CD8-positive, alpha-beta memory T cell (primary cell): Measurements from ENCODE around the gene ACOT7. TPM values are rescaled to one million over a fixed set of nuclear protein-coding genes. Genes with fewer than 3 reads are reported as not detected.

ENCODE experiments used
- CTCF ChIA-PET: fragments of 350-600 bp; sonication (Branson Sonifier 250); formaldehyde crosslinking; loops from one replicate; lab custom pipeline; 2021; ENCODE audit warnings: antibody characterized with exemption; lab: Charles Lee
- POLR2A ChIA-PET: fragments of 350-600 bp; sonication (Branson Sonifier 250); formaldehyde crosslinking; loops from one replicate; lab custom pipeline; 2021; ENCODE audit warnings: antibody characterized with exemption; lab: Charles Lee
- DNase-seq, 5 donors: peaks; one replicate each; pipeline versions ENCODE4 v3.0.0 to v3.0.0-alpha.2; 2020 to 2022; ENCODE audit warnings: mixed read lengths in 1 of 5
- H3K27ac ChIP-seq: one replicate; pipeline ENCODE4 v1.7.0; 2013; ENCODE audit warnings: low read depth, mild to moderate bottlenecking, low read length, moderate library complexity
- H3K27me3 ChIP-seq: 2 replicates; pipeline ENCODE4 v1.7.0; 2013; ENCODE audit warnings: low read length, mild to moderate bottlenecking; ENCODE audit not compliant: insufficient read depth, poor library complexity, severe bottlenecking
- H3K36me3 ChIP-seq: 2 replicates; pipeline ENCODE4 v1.7.0; 2013; ENCODE audit warnings: mild to moderate bottlenecking, low read length, moderate library complexity; ENCODE audit not compliant: insufficient read depth
- H3K4me1 ChIP-seq: 2 replicates; pipeline ENCODE4 v1.7.0; 2013; ENCODE audit warnings: mild to moderate bottlenecking, low read length, moderate library complexity; ENCODE audit not compliant: insufficient read depth
- H3K4me3 ChIP-seq: 2 replicates; pipeline ENCODE4 v1.7.0; 2013; ENCODE audit warnings: mild to moderate bottlenecking, low read length
- H3K9me3 ChIP-seq: 2 replicates; pipeline ENCODE4 v1.7.0; 2013; ENCODE audit warnings: mild to moderate bottlenecking, low read length
- H3K27ac Mint-ChIP-seq, 8 donors: one replicate each; pipeline ENCODE4 v1.8.0; 2020 to 2021; ENCODE audit warnings: mixed read lengths in 8 of 8, mild to moderate bottlenecking in 6 of 8, inconsistent platforms in 3 of 8, moderate library complexity in 3 of 8
- H3K27me3 Mint-ChIP-seq, 2 donors: one replicate each; pipeline ENCODE4 v1.8.0; 2020 to 2021; ENCODE audit warnings: mixed read lengths in 2 of 2, mild to moderate bottlenecking in 1 of 2, moderate library complexity in 1 of 2
- H3K36me3 Mint-ChIP-seq, 3 donors: one replicate each; pipeline ENCODE4 v1.8.0; 2020 to 2021; ENCODE audit warnings: mixed read lengths in 3 of 3, inconsistent platforms in 1 of 3, mild to moderate bottlenecking in 1 of 3
- H3K4me1 Mint-ChIP-seq, 3 donors: one replicate each; pipeline ENCODE4 v1.8.0; 2020 to 2021; ENCODE audit warnings: mixed read lengths in 3 of 3, inconsistent platforms in 1 of 3, mild to moderate bottlenecking in 1 of 3
- H3K4me3 Mint-ChIP-seq, 7 donors: one replicate each; pipeline ENCODE4 v1.8.0; 2020 to 2021; ENCODE audit warnings: mixed read lengths in 7 of 7, mild to moderate bottlenecking in 6 of 7, moderate library complexity in 4 of 7, inconsistent platforms in 2 of 7
- H3K9me3 Mint-ChIP-seq, 5 donors: one replicate each; pipeline ENCODE4 v1.8.0; 2020 to 2022; ENCODE audit warnings: mixed read lengths in 5 of 5, mild to moderate bottlenecking in 3 of 5, moderate library complexity in 2 of 5, inconsistent platforms in 1 of 5
- polyA plus RNA-seq: library from polyadenylated mRNA; unstranded; fragments of 300-500 nt; fragmentation: Illumina TruSeq; gene quantifications from one replicate; pipeline ENCODE4 v1.2.3, GENCODE V29; 2021
- total RNA-seq, 2 experiments: library from RNA; stranded (reverse); gene quantifications; one replicate each; pipeline ENCODE4 v1.2.3, GENCODE V29; 2021

Gene ACOT7
- total and polyA plus RNA-seq, 3 experiments from 2014 or later = 10.0 to 109 (median 109) TPM

- POLR2A ChIA-PET = interaction anchor here (0.6 kb wide), 1 partner anchor 524 kb away, joined by 3 read pairs; the partner anchor contains the start of gene CAMTA1
- Mint-ChIP-seq H3K4me3 (peak within 1 kb of the TSS; percentile 64 to 86 (median 74)), H3K36me3 (no peaks in the 10 kb centered on the region), H3K9me3 (no peaks in the 10 kb centered on the region), H3K4me1 (peaks cover 0 to 6% (median 0%) of the 10 kb centered on the region in 3 donors), H3K27me3 (peaks cover 8 to 13% of the 10 kb centered on the region in 2 donors), H3K27ac (no peak within 1 kb of the TSS)
- H3K4me1 ChIP-seq = peaks cover 4% of the 10 kb centered on the region
- H3K27ac ChIP-seq = no peak within 1 kb of the TSS
- H3K27me3 ChIP-seq = peaks cover 6% of the 10 kb centered on the region
- no peaks in the 10 kb centered on the region for H3K36me3 ChIP-seq
- peak within 1 kb of the TSS; percentile 19 for H3K4me3 ChIP-seq
- DNase-seq = peak in 3 of 5 donors; percentile 24 to 30 (median 29)
- H3K9me3 ChIP-seq = no peaks in the 10 kb centered on the region
- CTCF ChIA-PET = interaction anchor here (0.5 to 1.4 kb wide), 2 partner anchors 14 to 18 kb away, joined by 3 read pairs; no protein-coding TSS in a partner anchor
These were observed 132.5 kb downstream of the ACOT7 start, which contains the start of gene GPR153 for GRCh38 chr1:6260961-6261614. Gene GPR153, minus strand, starts transcription at chr1:6261098. Its CDS starts 6,193 bp downstream, at chr1:6254905.

GRCh38 chr1:6260433-6260934, 133.1 kb downstream of the ACOT7 start:
- Mint-ChIP-seq H3K27ac (no peak overlapping the region), H3K9me3 (no peaks in the 10 kb centered on the region), H3K4me3 (no peak overlapping the region), H3K4me1 (peaks cover 0 to 6% (median 0%) of the 10 kb centered on the region in 3 donors), H3K36me3 (no peaks in the 10 kb centered on the region), H3K27me3 (peaks cover 8 to 13% of the 10 kb centered on the region in 2 donors)
- Histone ChIP-seq H3K36me3 (no peaks in the 10 kb centered on the region), H3K27ac (no peak overlapping the region), H3K4me1 (peaks cover 4% of the 10 kb centered on the region), H3K27me3 (peaks cover 6% of the 10 kb centered on the region), H3K9me3 (no peaks in the 10 kb centered on the region), H3K4me3 (peak overlapping the region; percentile 19)
- CTCF ChIA-PET = interaction anchor here (1.4 to 1.6 kb wide), 2 partner anchors 10 to 14 kb away, joined by 3 to 4 read pairs; no protein-coding TSS in a partner anchor
- DNase-seq = peak in 1 of 5 donors; percentile 12
- POLR2A ChIA-PET = interaction anchor here (0.6 kb wide), 1 partner anchor 524 kb away, joined by 3 read pairs; the partner anchor contains the start of gene CAMTA1

GRCh38 chr1:6259491-6260362, 133.8 kb downstream of the ACOT7 start:
- CTCF ChIA-PET = interaction anchor here (1.6 to 2.0 kb wide), 2 partner anchors 9 to 13 kb away, joined by 4 to 5 read pairs; no protein-coding TSS in a partner anchor
- Histone ChIP-seq H3K36me3 (no peaks in the 10 kb centered on the region), H3K9me3 (no peaks in the 10 kb centered on the region), H3K27ac (no peak overlapping the region), H3K4me3 (peak overlapping the region; percentile 19), H3K27me3 (peaks cover 6% of the 10 kb centered on the region), H3K4me1 (peaks cover 4% of the 10 kb centered on the region)
- POLR2A ChIA-PET = no interaction called here
- Mint-ChIP-seq H3K36me3 (no peaks in the 10 kb centered on the region), H3K4me1 (peaks cover 0 to 6% (median 0%) of the 10 kb centered on the region in 3 donors), H3K27ac (peak overlapping the region in 2 of 8 donors; percentile 46 to 74), H3K4me3 (peak overlapping the region; percentile 60 to 86 (median 71)), H3K9me3 (no peaks in the 10 kb centered on the region), H3K27me3 (peaks cover 8 to 12% of the 10 kb centered on the region in 2 donors)
- DNase-seq = peak; percentile 62 to 81 (median 78)

GRCh38 chr1:6258675-6259074, 134.9 kb downstream of the ACOT7 start:
- Histone ChIP-seq H3K9me3 (no peaks in the 10 kb centered on the region), H3K27ac (no peak overlapping the region), H3K4me1 (peaks cover 4% of the 10 kb centered on the region), H3K27me3 (peaks cover 6% of the 10 kb centered on the region), H3K4me3 (no peak overlapping the region), H3K36me3 (no peaks in the 10 kb centered on the region)
- no peaks in the 10 kb centered on the region for H3K36me3 Mint-ChIP-seq
- peak overlapping the region in 4 of 7 donors; percentile 68 to 82 (median 72) for H3K4me3 Mint-ChIP-seq
- peaks cover 11 to 12% of the 10 kb centered on the region in 2 donors for H3K27me3 Mint-ChIP-seq
- H3K27ac Mint-ChIP-seq = no peak overlapping the region
- DNase-seq = no peak
- CTCF ChIA-PET = interaction anchor here (1.6 to 2.0 kb wide), 2 partner anchors 8 to 12 kb away, joined by 4 to 5 read pairs; no protein-coding TSS in a partner anchor
- POLR2A ChIA-PET = no interaction called here
- peaks cover 0 to 6% (median 0%) of the 10 kb centered on the region in 3 donors for H3K4me1 Mint-ChIP-seq
- H3K9me3 Mint-ChIP-seq = no peaks in the 10 kb centered on the region

GRCh38 chr1:6257541-6258069, 136.0 kb downstream of the ACOT7 start:
- no peaks in the 10 kb centered on the region for H3K9me3 Mint-ChIP-seq
- Histone ChIP-seq H3K9me3 (no peaks in the 10 kb centered on the region), H3K27ac (no peak overlapping the region), H3K27me3 (peaks cover 6% of the 10 kb centered on the region), H3K36me3 (no peaks in the 10 kb centered on the region), H3K4me3 (no peak overlapping the region), H3K4me1 (peaks cover 4% of the 10 kb centered on the region)
- POLR2A ChIA-PET = no interaction called here
- H3K27me3 Mint-ChIP-seq = peaks cover 12 to 14% of the 10 kb centered on the region in 2 donors
- CTCF ChIA-PET = interaction anchor here (2.0 kb wide), 1 partner anchor 11 kb away, joined by 5 read pairs; no protein-coding TSS in a partner anchor
- DNase-seq = no peak
- H3K36me3 Mint-ChIP-seq = no peaks in the 10 kb centered on the region
- H3K4me1 Mint-ChIP-seq = peaks cover 0 to 6% (median 0%) of the 10 kb centered on the region in 3 donors
- H3K27ac Mint-ChIP-seq = no peak overlapping the region
- no peak overlapping the region for H3K4me3 Mint-ChIP-seq

GRCh38 chr1:6256645-6257044, 136.9 kb downstream of the ACOT7 start:
- peaks cover 0 to 2% (median 0%) of the 10 kb centered on the region in 3 donors for H3K4me1 Mint-ChIP-seq
- no peaks in the 10 kb centered on the region for H3K36me3 ChIP-seq
- no peak overlapping the region for H3K4me3 Mint-ChIP-seq
- H3K9me3 ChIP-seq = no peaks in the 10 kb centered on the region
- H3K9me3 Mint-ChIP-seq = no peaks in the 10 kb centered on the region
- peaks cover 4% of the 10 kb centered on the region for H3K4me1 ChIP-seq
- peaks cover 10 to 19% of the 10 kb centered on the region in 2 donors for H3K27me3 Mint-ChIP-seq
- DNase-seq = no peak
- POLR2A ChIA-PET = interaction anchor here (0.6 kb wide), 1 partner anchor 43 kb away, joined by 11 read pairs; no protein-coding TSS in a partner anchor
- H3K27ac ChIP-seq = no peak overlapping the region
- CTCF ChIA-PET = interaction anchor here (2.2 kb wide), 1 partner anchor 10 kb away, joined by 9 read pairs; no protein-coding TSS in a partner anchor
- H3K4me3 ChIP-seq = no peak overlapping the region
- peaks cover 6% of the 10 kb centered on the region for H3K27me3 ChIP-seq
- H3K36me3 Mint-ChIP-seq = no peaks in the 10 kb centered on the region
- H3K27ac Mint-ChIP-seq = no peak overlapping the region

GRCh38 chr1:6254691-6255090, 138.9 kb downstream of the ACOT7 start:
- H3K9me3 Mint-ChIP-seq = no peaks in the 10 kb centered on the region
- no peak overlapping the region for H3K4me3 Mint-ChIP-seq
- ChIA-PET CTCF (interaction anchor here (2.2 kb wide), 1 partner anchor 8 kb away, joined by 9 read pairs; no protein-coding TSS in a partner anchor), POLR2A (no interaction called here)
- H3K27me3 ChIP-seq = peaks cover 6% of the 10 kb centered on the region
- H3K4me1 Mint-ChIP-seq = peaks cover 0 to 2% (median 0%) of the 10 kb centered on the region in 3 donors
- no peaks in the 10 kb centered on the region for H3K36me3 ChIP-seq
- no peaks in the 10 kb centered on the region for H3K36me3 Mint-ChIP-seq
- H3K27ac Mint-ChIP-seq = no peak overlapping the region
- H3K9me3 ChIP-seq = no peaks in the 10 kb centered on the region
- no peak overlapping the region for H3K27ac ChIP-seq
- H3K27me3 Mint-ChIP-seq = peaks cover 13 to 33% of the 10 kb centered on the region in 2 donors
- no peak for DNase-seq
- peaks cover 3% of the 10 kb centered on the region for H3K4me1 ChIP-seq
- no peak overlapping the region for H3K4me3 ChIP-seq
